Panc1 (cell line): ENCODE measurements around the gene PROS1. TPM values are rescaled to one million over a fixed set of nuclear protein-coding genes. Genes with fewer than 3 reads are reported as not detected.

ENCODE experiments used
- ATAC-seq: fragments of 200-7000 bp; cut with Tn5 transposase; 2 replicates; pipeline ENCODE4 v1.9.1; 2020; ENCODE audit warnings: mild to moderate bottlenecking, moderate library complexity
- BruUV-seq: library from RNA; stranded (reverse); fragments of 400-500 nt; replicated peaks from 2 replicates; lab custom pipeline; 2021; lab: Mats Ljungman, UMichigan
- CTCF ChIA-PET: fragments of 300-600 bp; sonication (Branson Sonifier 250); formaldehyde crosslinking; loops from one replicate; lab custom pipeline; 2022; ENCODE audit warnings: antibody characterized with exemption; lab: Charles Lee
- POLR2A ChIA-PET: fragments of 300-600 bp; sonication (Branson Sonifier 250); formaldehyde crosslinking; loops from one replicate; lab custom pipeline; 2022; ENCODE audit warnings: antibody characterized with exemption; lab: Charles Lee
- DNase-seq: peaks from one replicate; pipeline ENCODE4 v3.0.0-alpha.2; 2010; ENCODE audit warnings: low read depth, low spot score
- H3K27ac ChIP-seq: 2 replicates; pipeline ENCODE4 v1.5.1; 2011; ENCODE audit warnings: mild to moderate bottlenecking, low read length, inconsistent platforms
- H3K27me3 ChIP-seq: fragments of 200-500 bp; sonication (Bioruptor generic); 2 replicates; pipeline ENCODE4 v1.6.0; 2014; ENCODE audit warnings: low read length, inconsistent platforms; ENCODE audit not compliant: control insufficient read depth, insufficient read depth
- H3K36me3 ChIP-seq: fragments of 200-500 bp; sonication (Bioruptor generic); 2 replicates; pipeline ENCODE4 v1.5.1; 2014; ENCODE audit warnings: inconsistent platforms, mild to moderate bottlenecking, low read length, moderate library complexity; ENCODE audit not compliant: control insufficient read depth, insufficient read depth
- H3K4me1 ChIP-seq: 2 replicates; pipeline ENCODE4 v1.5.1; 2011; ENCODE audit warnings: inconsistent platforms, mild to moderate bottlenecking, low read length, moderate library complexity; ENCODE audit not compliant: control insufficient read depth, insufficient read depth
- H3K4me3 ChIP-seq, 2 experiments: 2 replicates each; pipeline ENCODE4 v1.5.1; 2011 to 2012; ENCODE audit warnings: low read depth in 2 of 2, low read length in 2 of 2, mild to moderate bottlenecking in 2 of 2, inconsistent platforms in 1 of 2, moderate library complexity in 1 of 2
- H3K9me3 ChIP-seq: fragments of 200-500 bp; sonication (Bioruptor generic); 2 replicates; pipeline ENCODE4 v1.5.1; 2014; ENCODE audit warnings: low read depth, mild to moderate bottlenecking, inconsistent platforms, low read length, moderate library complexity; ENCODE audit not compliant: control insufficient read depth, insufficient read depth
- POLR2AphosphoS5 ChIP-seq: IDR thresholded peaks from 2 replicates; pipeline ENCODE4 v1.6.1; 2012; ENCODE audit warnings: mild to moderate bottlenecking, low read depth, low read length, moderate library complexity
- SIN3A ChIP-seq: IDR thresholded peaks from 2 replicates; pipeline ENCODE4 v1.6.1; 2012; ENCODE audit warnings: low read depth, mild to moderate bottlenecking, low read length, moderate library complexity, borderline replicate concordance; ENCODE audit not compliant: insufficient read depth
- TCF7L2 ChIP-seq: IDR thresholded peaks from 2 replicates; pipeline ENCODE4 v1.6.1; 2011; ENCODE audit warnings: mild to moderate bottlenecking, low read depth, low read length, inconsistent platforms
- in situ Hi-C: cut with HindIII; loops from 2 replicates; pipeline ENCODE4 v1.10.0; 2016; ENCODE audit warnings: low sequenced_read_pairs, low pct_unique_long_range_greater_than_20kb
- intact Hi-C: fragments of 100-400 bp; cut with micrococcal nuclease; formaldehyde crosslinking; loops from one replicate; pipeline ENCODE4 v1.10.0; 2022; ENCODE audit not compliant: unreplicated experiment
- total RNA-seq: library from RNA; stranded (reverse); gene quantifications from one replicate; pipeline ENCODE4 v1.2.1, GENCODE V29; 2021; ENCODE audit not compliant: unreplicated experiment
- TF ChIP-seq, protein P1 (sequence below), 2 experiments: IDR thresholded peaks; 2 replicates each; pipeline ENCODE4 v1.6.1; 2011 to 2012; ENCODE audit warnings: low read depth in 2 of 2, control low read depth in 1 of 2, low read length in 1 of 2, mild to moderate bottlenecking in 1 of 2, moderate library complexity in 1 of 2; ENCODE audit not compliant: insufficient read depth in 1 of 2
- TF ChIP-seq, protein P2 (sequence below): fragments of 450-650 bp; IDR thresholded peaks from 2 replicates; pipeline ENCODE4 v1.5.1; 2017; ENCODE audit warnings: mild to moderate bottlenecking

Gene PROS1
- total RNA-seq, 1 experiment from 2014 or later = 16.8 TPM

DNA sequence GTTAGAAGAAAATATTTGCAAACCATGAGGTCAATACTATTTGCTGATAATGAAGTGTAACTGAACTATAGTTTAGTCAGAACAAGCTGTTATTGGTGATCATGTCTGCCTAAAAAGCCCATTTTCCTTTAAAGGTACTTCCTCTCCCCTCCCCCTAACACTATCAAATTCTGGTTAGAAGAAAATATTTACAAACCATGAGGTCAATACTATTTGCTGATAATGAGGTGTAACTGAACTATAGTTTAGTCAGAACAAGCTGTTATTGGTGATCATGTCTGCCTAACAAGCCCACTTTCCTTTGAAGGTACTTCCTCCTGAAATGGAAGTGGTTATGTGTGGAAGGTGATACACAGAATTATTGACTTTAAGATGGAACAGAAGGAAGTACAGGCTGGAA, 46.9 kb downstream of the PROS1 start:
- Histone ChIP-seq H3K27me3 (no peaks in the 10 kb centered on the region), H3K4me1 (no peaks in the 10 kb centered on the region), H3K4me3 (no peak overlapping the region), H3K36me3 (no peaks in the 10 kb centered on the region), H3K9me3 (no peaks in the 10 kb centered on the region), H3K27ac (no peak overlapping the region)
- in situ Hi-C loops = no loop called here
- POLR2A ChIA-PET = no interaction called here
- TF ChIP-seq POLR2AphosphoS5 (no peak), SIN3A (no peak)
- TF ChIP-seq, protein P1, sequence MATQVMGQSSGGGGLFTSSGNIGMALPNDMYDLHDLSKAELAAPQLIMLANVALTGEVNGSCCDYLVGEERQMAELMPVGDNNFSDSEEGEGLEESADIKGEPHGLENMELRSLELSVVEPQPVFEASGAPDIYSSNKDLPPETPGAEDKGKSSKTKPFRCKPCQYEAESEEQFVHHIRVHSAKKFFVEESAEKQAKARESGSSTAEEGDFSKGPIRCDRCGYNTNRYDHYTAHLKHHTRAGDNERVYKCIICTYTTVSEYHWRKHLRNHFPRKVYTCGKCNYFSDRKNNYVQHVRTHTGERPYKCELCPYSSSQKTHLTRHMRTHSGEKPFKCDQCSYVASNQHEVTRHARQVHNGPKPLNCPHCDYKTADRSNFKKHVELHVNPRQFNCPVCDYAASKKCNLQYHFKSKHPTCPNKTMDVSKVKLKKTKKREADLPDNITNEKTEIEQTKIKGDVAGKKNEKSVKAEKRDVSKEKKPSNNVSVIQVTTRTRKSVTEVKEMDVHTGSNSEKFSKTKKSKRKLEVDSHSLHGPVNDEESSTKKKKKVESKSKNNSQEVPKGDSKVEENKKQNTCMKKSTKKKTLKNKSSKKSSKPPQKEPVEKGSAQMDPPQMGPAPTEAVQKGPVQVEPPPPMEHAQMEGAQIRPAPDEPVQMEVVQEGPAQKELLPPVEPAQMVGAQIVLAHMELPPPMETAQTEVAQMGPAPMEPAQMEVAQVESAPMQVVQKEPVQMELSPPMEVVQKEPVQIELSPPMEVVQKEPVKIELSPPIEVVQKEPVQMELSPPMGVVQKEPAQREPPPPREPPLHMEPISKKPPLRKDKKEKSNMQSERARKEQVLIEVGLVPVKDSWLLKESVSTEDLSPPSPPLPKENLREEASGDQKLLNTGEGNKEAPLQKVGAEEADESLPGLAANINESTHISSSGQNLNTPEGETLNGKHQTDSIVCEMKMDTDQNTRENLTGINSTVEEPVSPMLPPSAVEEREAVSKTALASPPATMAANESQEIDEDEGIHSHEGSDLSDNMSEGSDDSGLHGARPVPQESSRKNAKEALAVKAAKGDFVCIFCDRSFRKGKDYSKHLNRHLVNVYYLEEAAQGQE (IDR thresholded peaks at IDR 0.05; ENCODE audit: insufficient read depth in 1 of 2, low read depth in 2 of 2, low read length in 1 of 2) = no peak
- TF ChIP-seq, protein P2, sequence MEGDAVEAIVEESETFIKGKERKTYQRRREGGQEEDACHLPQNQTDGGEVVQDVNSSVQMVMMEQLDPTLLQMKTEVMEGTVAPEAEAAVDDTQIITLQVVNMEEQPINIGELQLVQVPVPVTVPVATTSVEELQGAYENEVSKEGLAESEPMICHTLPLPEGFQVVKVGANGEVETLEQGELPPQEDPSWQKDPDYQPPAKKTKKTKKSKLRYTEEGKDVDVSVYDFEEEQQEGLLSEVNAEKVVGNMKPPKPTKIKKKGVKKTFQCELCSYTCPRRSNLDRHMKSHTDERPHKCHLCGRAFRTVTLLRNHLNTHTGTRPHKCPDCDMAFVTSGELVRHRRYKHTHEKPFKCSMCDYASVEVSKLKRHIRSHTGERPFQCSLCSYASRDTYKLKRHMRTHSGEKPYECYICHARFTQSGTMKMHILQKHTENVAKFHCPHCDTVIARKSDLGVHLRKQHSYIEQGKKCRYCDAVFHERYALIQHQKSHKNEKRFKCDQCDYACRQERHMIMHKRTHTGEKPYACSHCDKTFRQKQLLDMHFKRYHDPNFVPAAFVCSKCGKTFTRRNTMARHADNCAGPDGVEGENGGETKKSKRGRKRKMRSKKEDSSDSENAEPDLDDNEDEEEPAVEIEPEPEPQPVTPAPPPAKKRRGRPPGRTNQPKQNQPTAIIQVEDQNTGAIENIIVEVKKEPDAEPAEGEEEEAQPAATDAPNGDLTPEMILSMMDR = no peak
- CTCF ChIA-PET = no interaction called here
- DNase-seq = no peak
- intact Hi-C loops = no loop called here
- ATAC-seq = no peak
- no TSS peak for BruUV-seq

DNA sequence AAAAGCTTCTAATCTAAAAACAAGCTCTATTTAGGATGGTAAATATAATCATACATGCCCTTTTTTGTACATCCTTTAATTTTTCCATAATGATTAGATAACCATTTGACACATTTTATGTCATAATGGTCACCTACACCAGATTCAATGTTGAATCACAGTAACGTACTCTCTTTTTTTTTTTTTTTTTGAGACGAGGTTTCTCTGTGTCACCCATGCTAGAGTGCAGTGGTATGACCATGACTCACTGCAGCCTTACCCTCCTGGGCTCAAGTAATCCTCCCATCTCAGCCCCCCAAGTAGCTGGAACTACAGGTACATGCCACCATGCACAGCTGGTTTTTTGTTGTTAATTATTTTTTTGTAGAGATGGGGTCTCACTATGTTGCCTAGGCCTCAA, 49.2 kb downstream of the PROS1 start:
- in situ Hi-C loops = no loop called here
- no TSS peak for BruUV-seq
- CTCF ChIA-PET = no interaction called here

More for the DNA sequence above, 49.2 kb downstream of the PROS1 start:
- Histone ChIP-seq H3K9me3 (no peaks in the 10 kb centered on the region), H3K27ac (no peak overlapping the region), H3K4me3 (no peak overlapping the region), H3K36me3 (no peaks in the 10 kb centered on the region), H3K4me1 (no peaks in the 10 kb centered on the region), H3K27me3 (no peaks in the 10 kb centered on the region)
- ATAC-seq (no peak), DNase-seq (no peak)
- TF ChIP-seq, protein P2 = no peak
- TF ChIP-seq, protein P1 (IDR thresholded peaks at IDR 0.05; ENCODE audit: insufficient read depth in 1 of 2, low read depth in 2 of 2, low read length in 1 of 2) = no peak
- TF ChIP-seq TCF7L2 = no peak
- TF ChIP-seq POLR2AphosphoS5 = no peak
- no peak for TF ChIP-seq SIN3A
- intact Hi-C loops = no loop called here
- POLR2A ChIA-PET = no interaction called here
